Measurements from ENCODE around the gene KCNQ4. TPM values are rescaled to one million over a fixed set of nuclear protein-coding genes. Genes with fewer than 3 reads are reported as not detected.

The KCNQ4 gene
- total RNA-seq, 1 experiment from 2014 or later, result 1.6 TPM

GRCh38 chr1:40802742-40803113 is 19.1 kb downstream of the KCNQ4 start:
- CTCF ChIA-PET, result no interaction called here
- Mint-ChIP-seq H3K4me3 (ENCODE audit: unreplicated experiment) (no peak overlapping the region), H3K36me3 (ENCODE audit: insufficient read depth, unreplicated experiment) (no peaks in the 10 kb centered on the region), H3K27ac (ENCODE audit: unreplicated experiment) (no peak overlapping the region), H3K4me1 (ENCODE audit: low read depth, unreplicated experiment) (no peaks in the 10 kb centered on the region), H3K9me3 (ENCODE audit: unreplicated experiment) (no peaks in the 10 kb centered on the region), H3K27me3 (ENCODE audit: insufficient read depth, unreplicated experiment) (no peaks in the 10 kb centered on the region)
- no peaks in the 10 kb centered on the region for H3K36me3 ChIP-seq (ENCODE audit: control insufficient read depth, insufficient read depth, low read length)
- no peaks in the 10 kb centered on the region for H3K9me3 ChIP-seq
- intact Hi-C loops (cut with micrococcal nuclease; ENCODE audit: unreplicated experiment), result no loop called here
- no TSS peak for BruUV-seq (replicated peaks)
- H3K4me3 ChIP-seq (ENCODE audit: low read depth, low read length), result no peak overlapping the region
- no peaks in the 10 kb centered on the region for H3K27me3 ChIP-seq (replicated peaks; ENCODE audit: control insufficient read depth, insufficient read depth, low read length)
- DNase-seq, result no peak
- POLR2A ChIA-PET, result no interaction called here
- no peaks in the 10 kb centered on the region for H3K4me1 ChIP-seq
- TF ChIP-seq CTCF (IDR thresholded peaks at IDR 0.05; ENCODE audit: insufficient read depth in 1 of 2, low read depth in 1 of 2, low read length in 1 of 2, severe bottlenecking in 1 of 2, unreplicated experiment in 1 of 2), result no peak

- H3K4me1 ChIP-seq, result no peaks in the 10 kb centered on the region
- H3K36me3 ChIP-seq (ENCODE audit: control insufficient read depth, insufficient read depth, low read length), result no peaks in the 10 kb centered on the region
- no peak for DNase-seq
- Mint-ChIP-seq H3K27ac (ENCODE audit: unreplicated experiment) (no peak overlapping the region), H3K4me1 (ENCODE audit: low read depth, unreplicated experiment) (no peaks in the 10 kb centered on the region), H3K36me3 (ENCODE audit: insufficient read depth, unreplicated experiment) (no peaks in the 10 kb centered on the region), H3K4me3 (ENCODE audit: unreplicated experiment) (no peak overlapping the region), H3K9me3 (ENCODE audit: unreplicated experiment) (no peaks in the 10 kb centered on the region), H3K27me3 (ENCODE audit: insufficient read depth, unreplicated experiment) (no peaks in the 10 kb centered on the region)
- BruUV-seq (replicated peaks), result no TSS peak
- H3K9me3 ChIP-seq, result no peaks in the 10 kb centered on the region
- CTCF ChIA-PET, result no interaction called here
- intact Hi-C loops (cut with micrococcal nuclease; ENCODE audit: unreplicated experiment), result no loop called here
- POLR2A ChIA-PET, result no interaction called here
- no peaks in the 10 kb centered on the region for H3K27me3 ChIP-seq (replicated peaks; ENCODE audit: control insufficient read depth, insufficient read depth, low read length)
- no peak overlapping the region for H3K4me3 ChIP-seq (ENCODE audit: low read depth, low read length)
- TF ChIP-seq CTCF (IDR thresholded peaks at IDR 0.05; ENCODE audit: insufficient read depth in 1 of 2, low read depth in 1 of 2, low read length in 1 of 2, severe bottlenecking in 1 of 2, unreplicated experiment in 1 of 2), result no peak
These were observed 19.9 kb downstream of the KCNQ4 start for GRCh38 chr1:40803447-40803846.

DNA sequence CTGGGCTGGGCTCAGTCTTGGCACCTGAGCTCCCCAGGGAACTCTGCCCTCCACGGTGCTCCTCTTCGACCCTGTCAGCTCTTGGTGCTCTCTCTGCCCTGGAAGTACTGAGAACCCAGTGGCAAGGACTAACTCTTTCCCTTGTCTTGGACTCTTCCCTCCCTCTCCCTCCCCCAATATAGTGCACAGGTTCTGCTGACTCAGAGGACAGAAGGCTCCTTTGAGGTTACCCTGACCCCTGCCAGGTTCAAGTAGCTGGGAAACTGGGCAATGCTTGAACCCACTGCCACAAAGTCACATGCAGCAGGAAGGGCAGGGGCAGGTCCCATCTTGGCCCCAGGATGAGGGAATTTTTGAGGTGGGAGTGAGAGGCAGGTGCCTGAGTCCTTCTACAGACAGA is 20.3 kb downstream of the KCNQ4 start:
- no peaks in the 10 kb centered on the region for H3K4me1 ChIP-seq
- intact Hi-C loops (cut with micrococcal nuclease; ENCODE audit: unreplicated experiment), result no loop called here
- no peak for TF ChIP-seq CTCF (IDR thresholded peaks at IDR 0.05; ENCODE audit: insufficient read depth in 1 of 2, low read depth in 1 of 2, low read length in 1 of 2, severe bottlenecking in 1 of 2, unreplicated experiment in 1 of 2)
- H3K36me3 Mint-ChIP-seq (ENCODE audit: insufficient read depth, unreplicated experiment), result no peaks in the 10 kb centered on the region
- CTCF ChIA-PET, result no interaction called here
- H3K9me3 Mint-ChIP-seq (ENCODE audit: unreplicated experiment), result no peaks in the 10 kb centered on the region
- no peak overlapping the region for H3K4me3 Mint-ChIP-seq (ENCODE audit: unreplicated experiment)
- no peaks in the 10 kb centered on the region for H3K9me3 ChIP-seq
- no peaks in the 10 kb centered on the region for H3K27me3 Mint-ChIP-seq (ENCODE audit: insufficient read depth, unreplicated experiment)
- H3K4me1 Mint-ChIP-seq (ENCODE audit: low read depth, unreplicated experiment), result no peaks in the 10 kb centered on the region
- no peak overlapping the region for H3K4me3 ChIP-seq (ENCODE audit: low read depth, low read length)
- no peak overlapping the region for H3K27ac Mint-ChIP-seq (ENCODE audit: unreplicated experiment)
- no peak for DNase-seq
- H3K27me3 ChIP-seq (replicated peaks; ENCODE audit: control insufficient read depth, insufficient read depth, low read length), result no peaks in the 10 kb centered on the region
- BruUV-seq (replicated peaks), result no TSS peak
- POLR2A ChIA-PET, result no interaction called here
- H3K36me3 ChIP-seq (ENCODE audit: control insufficient read depth, insufficient read depth, low read length), result no peaks in the 10 kb centered on the region

Data from Caco-2 (cell line).